LNCaP clone FGC (cell line): Measurements from ENCODE around the gene BTBD16.

ENCODE experiments used
- DNase-seq: peaks from one replicate; pipeline ENCODE4 v3.0.0-alpha.2; 2011; ENCODE audit warnings: low read depth
- H3K4me3 ChIP-seq: 2 replicates; pipeline ENCODE4 v1.5.1; 2011; ENCODE audit warnings: mild to moderate bottlenecking, low read depth, low read length, control low read depth
- TF ChIP-seq, protein P1 (sequence below): IDR thresholded peaks from 2 replicates; pipeline ENCODE4 v1.5.1; 2012; ENCODE audit warnings: mild to moderate bottlenecking; ENCODE audit not compliant: control insufficient read depth, insufficient read depth; ENCODE audit errors: extremely low read depth

Gene BTBD16

DNA sequence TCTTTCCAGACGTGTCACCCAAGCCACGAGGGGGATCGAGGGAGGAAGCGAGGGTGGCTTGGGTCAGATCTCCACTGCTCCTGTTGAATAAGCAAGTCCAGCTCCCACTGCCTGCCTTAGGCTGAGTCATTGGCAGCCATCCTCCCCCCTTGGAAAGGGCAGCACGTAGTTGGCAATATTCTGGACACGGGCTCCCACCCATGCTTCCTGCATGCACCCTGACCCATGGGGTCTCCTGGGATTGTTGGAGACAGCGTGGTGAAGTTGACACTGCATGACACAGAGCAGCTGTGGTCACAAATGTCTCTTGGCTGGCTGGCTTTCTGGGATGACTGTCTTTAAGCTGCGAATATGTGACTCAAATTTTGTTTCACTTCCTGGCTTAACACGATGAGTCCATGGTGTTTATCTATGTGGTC lies 11.2 kb downstream of the BTBD16 start:
- DNase-seq: no peak
- TF ChIP-seq, protein P1, sequence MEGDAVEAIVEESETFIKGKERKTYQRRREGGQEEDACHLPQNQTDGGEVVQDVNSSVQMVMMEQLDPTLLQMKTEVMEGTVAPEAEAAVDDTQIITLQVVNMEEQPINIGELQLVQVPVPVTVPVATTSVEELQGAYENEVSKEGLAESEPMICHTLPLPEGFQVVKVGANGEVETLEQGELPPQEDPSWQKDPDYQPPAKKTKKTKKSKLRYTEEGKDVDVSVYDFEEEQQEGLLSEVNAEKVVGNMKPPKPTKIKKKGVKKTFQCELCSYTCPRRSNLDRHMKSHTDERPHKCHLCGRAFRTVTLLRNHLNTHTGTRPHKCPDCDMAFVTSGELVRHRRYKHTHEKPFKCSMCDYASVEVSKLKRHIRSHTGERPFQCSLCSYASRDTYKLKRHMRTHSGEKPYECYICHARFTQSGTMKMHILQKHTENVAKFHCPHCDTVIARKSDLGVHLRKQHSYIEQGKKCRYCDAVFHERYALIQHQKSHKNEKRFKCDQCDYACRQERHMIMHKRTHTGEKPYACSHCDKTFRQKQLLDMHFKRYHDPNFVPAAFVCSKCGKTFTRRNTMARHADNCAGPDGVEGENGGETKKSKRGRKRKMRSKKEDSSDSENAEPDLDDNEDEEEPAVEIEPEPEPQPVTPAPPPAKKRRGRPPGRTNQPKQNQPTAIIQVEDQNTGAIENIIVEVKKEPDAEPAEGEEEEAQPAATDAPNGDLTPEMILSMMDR: no peak
- H3K4me3 ChIP-seq: no peak overlapping the region

DNA sequence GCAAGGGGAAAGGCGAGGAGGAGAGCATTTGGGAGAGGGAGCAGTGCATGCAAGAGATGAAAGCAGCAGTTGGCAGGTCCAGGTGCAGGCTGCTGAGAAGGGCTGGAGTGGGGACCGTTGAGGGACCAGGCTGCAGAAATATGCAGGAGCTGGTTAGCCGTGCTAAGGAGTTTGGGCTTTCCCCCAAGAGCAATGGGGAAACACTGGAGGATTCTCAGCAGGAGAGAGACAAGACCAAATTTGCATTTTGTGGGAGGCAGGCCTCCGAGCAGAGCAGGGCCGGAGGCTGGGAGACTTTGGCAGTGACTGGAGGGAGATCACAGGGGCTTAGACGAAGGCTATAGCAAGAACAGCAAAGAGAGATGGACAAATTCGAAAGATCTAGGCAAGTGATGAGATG lies 11.8 kb downstream of the BTBD16 start:
- TF ChIP-seq, protein P1: no peak
- DNase-seq: no peak
- H3K4me3 ChIP-seq: no peak overlapping the region

DNA sequence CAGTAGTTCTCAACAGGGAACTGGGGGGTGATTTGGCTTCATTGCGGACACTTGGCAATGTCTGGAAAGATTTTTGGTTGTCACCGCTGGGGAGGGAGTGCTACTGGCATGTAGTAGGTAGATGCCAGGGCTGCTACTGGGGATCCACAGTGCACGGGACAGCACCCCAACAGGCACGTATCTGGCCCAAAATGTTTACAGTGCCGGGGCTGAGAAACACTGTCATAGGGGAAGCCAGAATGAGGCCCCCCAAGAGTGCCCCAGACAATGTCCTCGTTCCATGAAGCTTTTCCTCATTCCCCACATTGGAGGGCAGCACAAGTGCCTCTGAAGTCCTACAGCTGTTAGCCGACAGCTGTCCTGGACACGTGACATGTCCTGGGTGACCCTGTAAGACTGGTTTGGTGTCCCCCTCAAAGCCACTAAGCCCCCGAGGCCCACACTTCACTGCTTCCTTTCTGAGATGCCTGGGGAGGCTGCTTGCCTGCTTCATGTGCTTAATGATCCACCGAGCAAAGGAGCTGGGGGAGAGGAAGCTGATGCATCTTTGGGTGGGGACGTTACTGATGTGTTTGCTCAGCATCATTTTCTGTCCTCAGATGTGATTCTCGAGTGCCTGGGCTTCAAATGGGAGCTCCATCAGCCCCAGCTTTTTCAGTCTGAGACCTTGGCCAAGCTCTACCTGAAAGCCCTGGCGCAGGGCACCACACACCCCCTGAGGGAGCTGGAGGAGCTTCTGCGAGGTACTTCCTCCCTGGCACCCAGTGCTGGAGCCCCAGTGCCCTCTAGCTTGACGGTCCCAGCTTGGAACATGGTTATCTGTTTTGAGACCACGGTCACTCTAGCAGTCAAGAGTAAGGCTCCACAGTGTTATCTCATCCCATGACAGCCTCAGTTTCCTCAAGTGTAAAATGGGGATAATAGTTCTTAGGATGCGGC lies 14.7 kb downstream of the BTBD16 start:
- TF ChIP-seq, protein P1: no peak
- no peak for DNase-seq
- no peak overlapping the region for H3K4me3 ChIP-seq

DNA sequence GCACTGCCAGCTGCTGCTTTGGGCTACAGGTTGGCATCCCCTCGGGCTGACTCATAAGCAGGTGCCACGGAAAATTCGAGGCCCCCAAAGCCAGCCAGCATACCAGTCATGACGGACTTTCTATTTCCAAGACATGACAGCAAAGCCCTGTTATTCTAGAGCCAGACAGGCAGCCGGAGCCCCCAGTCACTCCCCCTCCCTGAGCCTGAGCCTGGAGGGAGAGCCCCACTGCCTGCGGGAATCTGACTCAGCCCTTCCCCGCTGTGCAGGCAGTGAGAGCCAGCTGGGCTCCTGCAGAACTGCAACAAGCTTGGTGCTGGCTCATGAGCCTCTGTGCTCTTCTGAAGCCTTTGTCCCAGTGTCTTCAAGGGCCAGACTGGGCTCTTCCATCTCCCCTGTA lies 15.8 kb downstream of the BTBD16 start:
- TF ChIP-seq, protein P1: no peak
- DNase-seq: no peak
- no peak overlapping the region for H3K4me3 ChIP-seq

DNA sequence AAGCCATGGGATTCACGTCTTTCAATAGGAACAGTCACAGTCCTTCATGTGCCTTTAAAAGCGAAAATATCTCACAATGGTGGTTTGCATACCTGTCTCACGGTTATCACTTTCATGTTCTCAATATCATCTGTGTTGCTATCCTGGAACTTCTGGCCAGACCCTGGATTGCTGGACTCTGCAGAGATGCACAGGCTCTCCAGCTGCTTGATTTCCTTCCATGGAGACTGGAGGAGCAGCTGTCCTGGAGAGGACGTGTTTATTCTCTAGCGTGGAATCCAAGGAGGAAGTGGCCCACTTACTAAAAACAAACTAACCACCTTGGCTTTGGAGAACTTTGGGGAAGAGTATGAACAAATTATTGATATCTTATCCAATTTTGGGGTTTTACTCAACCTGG lies 16.5 kb downstream of the BTBD16 start:
- no peak for DNase-seq
- TF ChIP-seq, protein P1: no peak
- H3K4me3 ChIP-seq: no peak overlapping the region

DNA sequence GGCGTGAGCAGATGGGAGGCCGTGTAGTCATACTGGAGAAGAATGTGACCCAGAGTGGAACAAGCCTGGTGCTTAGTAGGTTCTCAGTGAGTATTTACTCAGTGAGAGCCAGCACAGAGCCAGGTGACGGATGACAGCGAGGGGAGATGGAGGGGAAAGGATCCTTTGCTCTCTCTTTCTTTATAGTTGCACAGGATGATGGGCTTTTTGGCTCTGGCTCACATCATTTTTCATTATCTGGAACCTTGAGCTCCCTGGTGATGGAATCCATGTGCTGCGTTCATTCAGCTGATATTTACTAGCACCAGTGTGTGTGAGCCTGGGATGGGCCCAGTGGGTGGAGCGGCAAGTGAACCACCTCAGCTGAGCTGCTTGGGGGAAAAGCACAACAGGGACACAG lies 17.2 kb downstream of the BTBD16 start:
- no peak overlapping the region for H3K4me3 ChIP-seq
- DNase-seq: no peak
- TF ChIP-seq, protein P1: no peak
